Measurements from ENCODE around the gene VWF. TPM values are rescaled to one million over a fixed set of nuclear protein-coding genes. Genes with fewer than 3 reads are reported as not detected.
A peak's percentile ranks its signal among the peaks of the same experiment; 100 is the strongest.

VWF gene
- total and polyA plus RNA-seq, 2 of the 13 experiments (the other 11 are each of a cell fraction or from before 2014, with no cell fraction given): 0.20 to 0.25 TPM

GRCh38 chr12:6049992-6050391 is 74.5 kb downstream of the VWF start (continued):
- TF ChIP-seq CTCF (CRISPR knock-in tag; IDR thresholded peaks at IDR 0.05) (peak; percentile 66), ZFP41 (CRISPR knock-in tag; IDR thresholded peaks at IDR 0.05; ENCODE audit: borderline replicate concordance) (no peak), ZNF780A (CRISPR knock-in tag; IDR thresholded peaks at IDR 0.05) (no peak), SALL1 (CRISPR knock-in tag; IDR thresholded peaks at IDR 0.05) (peak; percentile 46; the same call in 1 of the 2 replicates)

- Histone ChIP-seq H2AFZ (ENCODE audit: low read length) (no peak overlapping the region), H3K79me2 (ENCODE audit: insufficient read depth, low read length) (no peaks in the 10 kb centered on the region), H3K9me3 (ENCODE audit: low read length) (no peaks in the 10 kb centered on the region), H3K4me2 (ENCODE audit: low read depth, low read length) (0 out of 2 replicates have a peak overlapping the region, but pooled peaks have one; percentile 9), H3K27me3 (ENCODE audit: control insufficient read depth in 1 of 2, insufficient read depth in 2 of 2, low read length in 2 of 2) (no peaks in the 10 kb centered on the region; a peak in 1 of 5 replicates), H3K36me3 (replicated peaks in 1 of 2; ENCODE audit: control insufficient read depth in 1 of 2, insufficient read depth in 2 of 2, low read length in 2 of 2) (no peaks in the 10 kb centered on the region), H3K4me3 (replicated peaks in 1 of 3; ENCODE audit: insufficient read depth in 1 of 3, low read depth in 2 of 3, low read length in 3 of 3) (no peak overlapping the region), H3K9ac (ENCODE audit: insufficient read depth, low read depth, low read length) (no peak overlapping the region), H4K20me1 (ENCODE audit: insufficient read depth, low read length) (no peaks in the 10 kb centered on the region), H3K4me1 (ENCODE audit: insufficient read depth, low read length) (peaks cover 22% of the 10 kb centered on the region), H3K27ac (ENCODE audit: extremely low read length, insufficient read depth, low read length) (no peak overlapping the region)
- no peak; the same call in 2 of the 3 replicates for ATAC-seq
- POLR2A ChIA-PET: no interaction called here
- BruUV-seq (replicated peaks): no TSS peak
- DNase-seq (ENCODE audit: low spot score): no peak
- in situ Hi-C loops (cut with HindIII; ENCODE audit: extremely low pct_ligation_motif_present, low pct_unique_long_range_greater_than_20kb): no loop called here
- FAIRE-seq: no peak
- CTCF ChIA-PET (ENCODE audit: low intra/inter-chr PET ratio, low total read pairs): no interaction called here
- intact Hi-C loops (cut with micrococcal nuclease; ENCODE audit: unreplicated experiment): no loop called here
- no peak for TF ChIP-seq MBD4 (IDR thresholded peaks at IDR 0.05; ENCODE audit: borderline replicate concordance, low read length)
- no peak for TF ChIP-seq ZSCAN31 (CRISPR knock-in tag; IDR thresholded peaks at IDR 0.05; ENCODE audit: low read depth)
- TF ChIP-seq PHF21A (CRISPR knock-in tag; IDR thresholded peaks at IDR 0.05): no peak
- TF ChIP-seq ZNF354B (CRISPR knock-in tag; IDR thresholded peaks at IDR 0.05): no peak
- TF ChIP-seq ZNF34 (CRISPR knock-in tag; IDR thresholded peaks at IDR 0.05; ENCODE audit: borderline replicate concordance): no peak
- TF ChIP-seq ZSCAN5A (CRISPR knock-in tag; IDR thresholded peaks at IDR 0.05; ENCODE audit: borderline replicate concordance): no peak
- TF ChIP-seq NKX3-1 (CRISPR knock-in tag; IDR thresholded peaks at IDR 0.05): no peak
- TF ChIP-seq AKNA (CRISPR knock-in tag; IDR thresholded peaks at IDR 0.05; ENCODE audit: borderline replicate concordance): no peak
- TF ChIP-seq ZMYM3 (CRISPR knock-in tag; IDR thresholded peaks at IDR 0.05): no peak
- no peak for TF ChIP-seq IRX3 (CRISPR knock-in tag; IDR thresholded peaks at IDR 0.05; ENCODE audit: borderline replicate concordance, low read depth)
- no peak for TF ChIP-seq SYNCRIP (IDR thresholded peaks at IDR 0.05; ENCODE audit: insufficient read depth, low read depth, low read length)
- TF ChIP-seq CHD4 (IDR thresholded peaks at IDR 0.05; ENCODE audit: borderline replicate concordance, low read length): no peak
- no peak for TF ChIP-seq KLF13 (CRISPR knock-in tag; IDR thresholded peaks at IDR 0.05)
Measured at GRCh38 chr12:6049587-6049986, 74.9 kb downstream of the VWF start.

Data from HepG2 (cell line).